Breast epithelium (tissue), 4 donors: ENCODE data around the gene ASAP3. TPM values are rescaled to one million over a fixed set of nuclear protein-coding genes. Genes with fewer than 3 reads are reported as not detected.
A peak's percentile ranks its signal among the peaks of the same experiment; 100 is the strongest.

Experiments
- DNase-seq, 2 donors: peaks; one replicate each; pipeline ENCODE4 v3.0.0-alpha.2; 2019; ENCODE audit warnings: low spot score in 2 of 2
- H3K27ac ChIP-seq, 2 donors: fragments of 200-600 bp; sonication (generic) in 1 of 2; one replicate each; pipeline ENCODE4 v1.5.1; 2016 to 2019; ENCODE audit warnings: mild to moderate bottlenecking in 1 of 2
- H3K27me3 ChIP-seq, 2 donors: fragments of 200-600 bp; sonication (generic) in 1 of 2; one replicate each; pipeline versions ENCODE4 v1.5.1 to v1.6.0; 2017 to 2019; ENCODE audit warnings: control low read depth in 1 of 2, mild to moderate bottlenecking in 1 of 2
- H3K36me3 ChIP-seq: fragments of 200-600 bp; one replicate; pipeline ENCODE4 v1.5.1; 2019
- H3K4me1 ChIP-seq, 2 donors: fragments of 200-600 bp; sonication (generic); one replicate each; pipeline ENCODE4 v1.5.1; 2016 to 2019; ENCODE audit warnings: control low read depth in 1 of 2
- H3K4me3 ChIP-seq, 3 donors: fragments of 200-600 bp; sonication (generic); 1 replicate in 2 of 3; 2 replicates in 1 of 3; pipeline ENCODE4 v1.5.1; 2016 to 2019; ENCODE audit warnings: mild to moderate bottlenecking in 3 of 3, moderate library complexity in 2 of 3
- H3K9me3 ChIP-seq, 2 donors: fragments of 200-600 bp; sonication (generic) in 1 of 2; one replicate each; pipeline ENCODE4 v1.5.1; 2016 to 2019; ENCODE audit warnings: control low read depth in 1 of 2
- CTCF ChIP-seq, 3 donors: fragments of 450-650 bp; IDR thresholded peaks; one replicate each; pipeline ENCODE4 v1.5.1; 2016 to 2017; ENCODE audit warnings: antibody characterized with exemption in 3 of 3, mild to moderate bottlenecking in 3 of 3, moderate library complexity in 3 of 3
- POLR2A ChIP-seq: fragments of 450-650 bp; IDR thresholded peaks from one replicate; pipeline ENCODE4 v1.6.1; 2016; ENCODE audit warnings: antibody characterized with exemption, mild to moderate bottlenecking, moderate library complexity
- POLR2AphosphoS5 ChIP-seq, 3 donors: sonication (generic); formaldehyde crosslinking; IDR thresholded peaks; one replicate each; pipeline ENCODE4 v1.6.1; 2017; ENCODE audit warnings: antibody characterized with exemption in 3 of 3
- intact Hi-C: fragments of 100-400 bp; cut with DNase I; formaldehyde crosslinking; loops from one replicate; pipeline ENCODE4 v1.15.1; 2023; ENCODE audit warnings: low total_unique reads
- total RNA-seq, 3 donors: library from RNA; depleted of rRNA; stranded (reverse); fragments of >200 nt; gene quantifications; one replicate each; pipeline ENCODE4 v1.1.0, GENCODE V29; 2016

The ASAP3 gene
- total RNA-seq, 3 donors from 2014 or later = 47.7 to 61.6 (median 54.9) TPM

GRCh38 chr1:23529146-23530086, 45.4 kb upstream of the ASAP3 start:
- Histone ChIP-seq H3K36me3 (no peaks in the 10 kb centered on the region), H3K4me3 (no peak overlapping the region), H3K27me3 (no peaks in the 10 kb centered on the region), H3K4me1 (peaks cover 16 to 20% of the 10 kb centered on the region in 2 donors), H3K9me3 (no peaks in the 10 kb centered on the region), H3K27ac (no peak overlapping the region)
- no peak for DNase-seq
- no peak for TF ChIP-seq POLR2AphosphoS5 (IDR thresholded peaks at IDR 0.05)
- no peak for TF ChIP-seq POLR2A
- no peak for TF ChIP-seq CTCF (IDR thresholded peaks at IDR 0.05)
- intact Hi-C loops = no loop called here

GRCh38 chr1:23528250-23528978, 44.4 kb upstream of the ASAP3 start:
- peak overlapping the region in 1 of 2 donors; percentile 65 for H3K27ac ChIP-seq
- H3K4me1 ChIP-seq = peaks cover 16 to 20% of the 10 kb centered on the region in 2 donors

GRCh38 chr1:23527900-23528249, 43.9 kb upstream of the ASAP3 start:
- TF ChIP-seq CTCF (IDR thresholded peaks at IDR 0.05) (no peak), POLR2AphosphoS5 (IDR thresholded peaks at IDR 0.05) (no peak), POLR2A (no peak)
- Histone ChIP-seq H3K27ac (no peak overlapping the region), H3K4me1 (peaks cover 16 to 20% of the 10 kb centered on the region in 2 donors), H3K4me3 (no peak overlapping the region), H3K36me3 (no peaks in the 10 kb centered on the region), H3K9me3 (no peaks in the 10 kb centered on the region), H3K27me3 (no peaks in the 10 kb centered on the region)
- intact Hi-C loops = no loop called here
- no peak for DNase-seq

More at GRCh38 chr1:23528250-23528978, 44.4 kb upstream of the ASAP3 start:
- DNase-seq = peak; percentile 64 to 83
- H3K36me3 ChIP-seq = no peaks in the 10 kb centered on the region
- no peak overlapping the region for H3K4me3 ChIP-seq
- H3K9me3 ChIP-seq = no peaks in the 10 kb centered on the region
- TF ChIP-seq CTCF (IDR thresholded peaks at IDR 0.05) (no peak), POLR2AphosphoS5 (IDR thresholded peaks at IDR 0.05) (no peak), POLR2A (no peak)
- intact Hi-C loops = no loop called here
- H3K27me3 ChIP-seq = no peaks in the 10 kb centered on the region

GRCh38 chr1:23527366-23527765, 43.4 kb upstream of the ASAP3 start:
- no peak for TF ChIP-seq POLR2AphosphoS5 (IDR thresholded peaks at IDR 0.05)
- no peak for TF ChIP-seq POLR2A
- TF ChIP-seq CTCF (IDR thresholded peaks at IDR 0.05) = no peak
- Histone ChIP-seq H3K4me1 (peaks cover 16 to 20% of the 10 kb centered on the region in 2 donors), H3K4me3 (no peak overlapping the region), H3K36me3 (no peaks in the 10 kb centered on the region), H3K27me3 (no peaks in the 10 kb centered on the region), H3K9me3 (no peaks in the 10 kb centered on the region), H3K27ac (no peak overlapping the region)
- DNase-seq = no peak
- intact Hi-C loops = no loop called here
